ENCODE results near the gene ATP11A. TPM values are rescaled to one million over a fixed set of nuclear protein-coding genes. Genes with fewer than 3 reads are reported as not detected.
A peak's percentile ranks its signal among the peaks of the same experiment; 100 is the strongest.

Gene ATP11A
- total RNA-seq, 3 donors from 2014 or later = 15.5 to 28.7 (median 19.4) TPM

GRCh38 chr13:112661291-112661690, 28.5 kb upstream of the ATP11A start:
- Histone ChIP-seq H3K4me1 (ENCODE audit: low read depth) (no peaks in the 10 kb centered on the region), H3K9me3 (no peaks in the 10 kb centered on the region), H3K4me3 (no peak overlapping the region), H3K36me3 (ENCODE audit: low read depth) (no peaks in the 10 kb centered on the region)
- ATAC-seq = no peak
- TF ChIP-seq CTCF (IDR thresholded peaks at IDR 0.05) = no peak
- intact Hi-C loops (cut with DNase I, micrococcal nuclease) = no loop called here
- no peak for DNase-seq

GRCh38 chr13:112664501-112665203, 25.2 kb upstream of the ATP11A start:
- intact Hi-C loops (cut with DNase I, micrococcal nuclease) = no loop called here
- no peak for ATAC-seq

GRCh38 chr13:112668924-112669323, 20.9 kb upstream of the ATP11A start:
- no peak for DNase-seq
- no peak for ATAC-seq
- H3K4me1 ChIP-seq (ENCODE audit: low read depth) = no peaks in the 10 kb centered on the region
- no peaks in the 10 kb centered on the region for H3K9me3 ChIP-seq
- intact Hi-C loops (cut with DNase I, micrococcal nuclease) = no loop called here
- H3K36me3 ChIP-seq (ENCODE audit: low read depth) = no peaks in the 10 kb centered on the region
- H3K4me3 ChIP-seq = no peak overlapping the region
- TF ChIP-seq CTCF (IDR thresholded peaks at IDR 0.05) = no peak

More at GRCh38 chr13:112664501-112665203, 25.2 kb upstream of the ATP11A start:
- no peak for TF ChIP-seq CTCF (IDR thresholded peaks at IDR 0.05)
- Histone ChIP-seq H3K4me3 (no peak overlapping the region), H3K9me3 (no peaks in the 10 kb centered on the region), H3K4me1 (ENCODE audit: low read depth) (no peaks in the 10 kb centered on the region), H3K36me3 (ENCODE audit: low read depth) (no peaks in the 10 kb centered on the region)
- DNase-seq = no peak

GRCh38 chr13:112669881-112670499, 19.8 kb upstream of the ATP11A start:
- no peaks in the 10 kb centered on the region for H3K4me1 ChIP-seq (ENCODE audit: low read depth)
- H3K4me3 ChIP-seq = no peak overlapping the region
- no peak for TF ChIP-seq CTCF (IDR thresholded peaks at IDR 0.05)
- no peak for DNase-seq
- ATAC-seq = peak; percentile 14
- H3K36me3 ChIP-seq (ENCODE audit: low read depth) = no peaks in the 10 kb centered on the region
- intact Hi-C loops (cut with DNase I, micrococcal nuclease) = no loop called here
- H3K9me3 ChIP-seq = no peaks in the 10 kb centered on the region

- no peak for ATAC-seq
- Histone ChIP-seq H3K9me3 (no peaks in the 10 kb centered on the region), H3K36me3 (ENCODE audit: low read depth) (no peaks in the 10 kb centered on the region), H3K4me1 (ENCODE audit: low read depth) (no peaks in the 10 kb centered on the region), H3K4me3 (no peak overlapping the region)
- intact Hi-C loops (cut with DNase I, micrococcal nuclease) = no loop called here
- no peak for DNase-seq
- no peak for TF ChIP-seq CTCF (IDR thresholded peaks at IDR 0.05)
Observed at GRCh38 chr13:112670864-112671263, 19.0 kb upstream of the ATP11A start.

Measured in mucosa of descending colon (tissue), 3 donors.